ENCODE data around the gene HSD17B3.

- TF ChIP-seq ZC3H10 (CRISPR knock-in tag; IDR thresholded peaks at IDR 0.05) = no peak
- TF ChIP-seq SNAI2 (CRISPR knock-in tag; IDR thresholded peaks at IDR 0.05) = no peak
- TF ChIP-seq ZFP30 (CRISPR knock-in tag; IDR thresholded peaks at IDR 0.05) = no peak
- TF ChIP-seq CREB5 (CRISPR knock-in tag; IDR thresholded peaks at IDR 0.05; ENCODE audit: low read depth) = no peak
- no peak for TF ChIP-seq OSR1 (CRISPR knock-in tag; IDR thresholded peaks at IDR 0.05)
- no peak for TF ChIP-seq BACH2 (CRISPR knock-in tag; IDR thresholded peaks at IDR 0.05; ENCODE audit: borderline replicate concordance)
- TF ChIP-seq RARB (CRISPR knock-in tag; IDR thresholded peaks at IDR 0.05) = no peak
- TF ChIP-seq CSDC2 (CRISPR knock-in tag; IDR thresholded peaks at IDR 0.05) = no peak
- TF ChIP-seq PPARA (CRISPR knock-in tag; IDR thresholded peaks at IDR 0.05; ENCODE audit: borderline replicate concordance) = no peak
- no peak for TF ChIP-seq PATZ1 (CRISPR knock-in tag; IDR thresholded peaks at IDR 0.05; ENCODE audit: borderline replicate concordance)
- TF ChIP-seq TSHZ2 (CRISPR knock-in tag; IDR thresholded peaks at IDR 0.05) = no peak
- no peak for TF ChIP-seq ZFP3 (CRISPR knock-in tag; IDR thresholded peaks at IDR 0.05)
- no peak for TF ChIP-seq POU6F1 (CRISPR knock-in tag; IDR thresholded peaks at IDR 0.05; ENCODE audit: borderline replicate concordance, low read depth)
These were observed 109.3 kb downstream of the HSD17B3 start for GRCh38 chr9:96192710-96193109.
